HG03135 (cell line): Measurements from ENCODE around the gene VAPA.
"Not testable (repeated sequence)": the region's sequence is repeated elsewhere in the genome, so short reads cannot be mapped to it uniquely, and the experiment has no call there.

ENCODE experiments used
- ATAC-seq: cut with Tn5 transposase; IDR thresholded peaks from one replicate; pipeline ENCODE4 v1.9.1; 2021; ENCODE audit warnings: mild to moderate bottlenecking, moderate library complexity; ENCODE audit not compliant: unreplicated experiment

VAPA gene

GRCh38 chr18:9912285-9912684, 1.5 kb upstream of the VAPA start:
- ATAC-seq, result not testable (repeated sequence)

GRCh38 chr18:9913151-9913525, 678 bp upstream of the VAPA start:
- no peak for ATAC-seq

DNA sequence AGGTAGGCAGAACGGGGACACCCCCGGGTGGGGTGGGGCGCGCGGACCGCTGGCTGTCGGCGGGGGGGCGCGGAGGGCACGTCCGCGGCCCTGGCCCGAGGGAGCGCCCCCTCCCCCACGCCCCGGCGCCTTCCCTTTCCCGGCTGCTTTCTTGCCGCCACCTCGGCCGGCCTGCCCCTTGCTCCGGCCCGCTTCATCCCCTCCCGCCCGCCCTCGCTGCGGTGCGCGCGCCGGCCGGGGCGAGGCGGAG, 443 bp downstream of the VAPA start:
- peak; percentile 28 for ATAC-seq

DNA sequence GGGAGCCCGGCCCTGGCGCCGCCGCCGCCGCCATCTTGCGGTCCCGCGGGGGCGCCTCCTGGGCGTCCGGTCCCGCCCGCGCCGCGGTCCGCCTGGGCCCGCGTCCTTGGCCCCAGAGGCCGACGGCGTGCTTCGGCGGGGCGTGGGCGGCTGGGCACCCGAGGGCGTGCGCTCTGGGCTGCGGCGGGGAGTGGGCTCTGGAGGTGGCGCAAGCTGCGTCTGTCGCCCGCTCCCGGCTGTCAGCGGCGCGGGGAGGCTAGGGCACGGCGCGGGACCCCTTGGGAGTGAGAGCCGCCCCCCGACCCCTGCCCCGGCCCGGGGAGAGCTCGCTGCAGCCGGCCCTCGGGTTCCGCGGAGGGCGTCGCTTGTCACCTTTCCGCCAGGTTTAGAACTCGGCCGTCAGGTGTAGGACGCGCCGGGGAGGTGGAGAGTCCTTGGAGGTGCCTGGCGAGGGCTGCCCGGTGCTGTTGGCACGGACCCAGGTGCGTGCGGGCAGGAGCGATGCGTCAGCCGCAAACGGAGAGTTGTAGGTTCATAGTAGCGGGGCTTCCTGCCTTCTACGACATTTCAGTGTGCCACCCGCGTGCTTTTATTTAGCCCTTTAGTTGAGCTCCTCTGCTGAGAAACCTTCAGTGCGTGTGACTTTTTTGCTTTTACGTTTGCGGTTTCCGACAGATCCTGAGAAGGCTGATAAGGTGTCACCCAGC, 921 bp downstream of the VAPA start:
- peak; percentile 27 for ATAC-seq

- ATAC-seq, result no peak
Observed at GRCh38 chr18:9915291-9916076, 1.7 kb downstream of the VAPA start.

GRCh38 chr18:9916077-9916639, 2.3 kb downstream of the VAPA start:
- ATAC-seq, result no peak

DNA sequence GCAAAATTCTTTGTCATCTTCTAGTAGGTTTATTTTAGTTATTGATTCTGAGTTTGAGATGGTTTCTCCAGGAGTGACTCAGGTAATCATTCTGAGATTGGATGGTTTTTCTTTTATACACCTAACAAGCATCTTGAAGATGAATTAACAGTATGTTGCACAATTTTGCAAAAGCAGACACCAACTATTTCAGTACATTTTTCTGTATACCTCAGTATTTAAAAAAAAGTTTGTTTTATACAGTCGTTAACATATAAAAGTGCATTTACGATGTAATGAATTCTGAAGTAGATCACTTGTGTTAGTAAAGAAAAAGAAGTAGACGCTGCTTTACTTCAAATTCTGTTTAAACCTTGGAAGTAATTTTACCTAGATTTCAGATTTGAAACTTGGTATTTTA, 3.0 kb downstream of the VAPA start:
- no peak for ATAC-seq

- ATAC-seq, result no peak
Observed at GRCh38 chr18:9918016-9918680, 4.3 kb downstream of the VAPA start.

- no peak for ATAC-seq
Observed at GRCh38 chr18:9919564-9920232, 5.9 kb downstream of the VAPA start.

DNA sequence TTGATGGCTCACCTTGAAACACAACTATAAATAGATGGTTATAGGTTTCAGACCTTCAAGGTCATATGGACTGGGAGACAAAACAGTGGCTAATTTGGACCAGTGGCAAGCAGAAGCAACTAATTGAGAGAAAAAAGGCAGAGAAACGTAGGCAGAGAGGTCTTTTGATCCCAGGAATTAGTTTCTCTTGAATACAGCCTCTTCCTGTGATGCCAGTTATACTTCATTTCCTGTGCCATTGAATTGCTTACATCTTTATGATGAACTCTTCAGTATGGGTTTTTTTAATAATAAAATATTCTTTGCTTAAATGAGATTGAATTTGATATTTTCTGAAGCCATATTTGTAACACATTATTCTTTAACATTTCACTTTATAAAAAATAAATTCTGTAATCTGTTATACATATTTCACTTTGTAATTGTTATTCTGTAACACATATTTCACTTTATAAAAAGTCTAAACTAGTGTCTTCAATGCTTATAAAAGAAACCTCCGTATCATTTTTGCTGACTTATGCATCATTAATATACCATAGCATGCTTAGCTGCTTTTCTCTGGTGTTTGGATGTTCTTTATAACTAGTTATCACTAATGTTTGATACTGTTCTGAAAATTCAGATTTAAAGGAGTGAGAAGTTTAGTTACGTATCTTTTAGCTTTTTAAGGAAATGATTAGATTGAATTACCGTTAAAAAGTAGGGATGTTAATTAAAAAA, 8.9 kb downstream of the VAPA start:
- ATAC-seq, result no peak

- no peak for ATAC-seq
Observed at GRCh38 chr18:9924371-9924943, 10.6 kb downstream of the VAPA start.

DNA sequence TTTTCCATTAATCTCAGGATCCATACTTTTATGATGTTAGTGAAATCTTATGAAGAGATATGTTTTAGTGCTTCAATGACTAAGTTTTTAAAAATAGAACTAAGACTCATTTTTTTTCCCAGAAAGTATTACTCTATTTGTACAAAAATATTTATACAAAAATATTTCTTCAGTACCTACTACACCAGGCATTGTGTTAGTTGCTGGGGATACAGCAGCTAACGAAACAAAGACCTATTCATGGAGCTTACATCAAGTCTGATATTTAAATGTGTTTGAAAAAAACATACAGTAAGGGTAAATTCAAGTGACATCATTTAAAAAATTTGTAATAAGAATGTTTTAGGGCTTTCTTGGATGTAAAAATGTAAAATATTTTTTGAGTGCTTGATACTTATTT, 11.6 kb downstream of the VAPA start:
- no peak for ATAC-seq

DNA sequence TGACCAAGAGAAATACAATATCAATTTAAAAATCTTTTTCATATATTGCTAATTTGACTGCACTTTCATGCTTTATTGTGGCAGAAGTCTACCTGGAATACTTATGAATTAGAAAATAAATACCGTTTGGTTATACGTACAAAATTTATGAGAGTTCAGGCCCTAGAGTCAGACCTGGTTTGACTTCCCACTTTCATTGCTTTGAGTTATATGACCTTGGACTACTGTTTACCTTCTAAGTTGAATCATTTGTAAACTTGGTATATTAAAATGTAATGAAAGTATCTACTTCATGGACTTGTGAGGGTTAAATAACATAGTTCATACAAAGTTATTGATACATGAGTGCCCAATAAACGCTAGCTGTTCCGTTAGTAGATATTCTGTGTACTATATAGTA, 12.0 kb downstream of the VAPA start:
- ATAC-seq, result no peak

- no peak for ATAC-seq
Observed at GRCh38 chr18:9926223-9926894, 12.5 kb downstream of the VAPA start.

- ATAC-seq, result no peak
Observed at GRCh38 chr18:9926977-9927376, 13.2 kb downstream of the VAPA start.

DNA sequence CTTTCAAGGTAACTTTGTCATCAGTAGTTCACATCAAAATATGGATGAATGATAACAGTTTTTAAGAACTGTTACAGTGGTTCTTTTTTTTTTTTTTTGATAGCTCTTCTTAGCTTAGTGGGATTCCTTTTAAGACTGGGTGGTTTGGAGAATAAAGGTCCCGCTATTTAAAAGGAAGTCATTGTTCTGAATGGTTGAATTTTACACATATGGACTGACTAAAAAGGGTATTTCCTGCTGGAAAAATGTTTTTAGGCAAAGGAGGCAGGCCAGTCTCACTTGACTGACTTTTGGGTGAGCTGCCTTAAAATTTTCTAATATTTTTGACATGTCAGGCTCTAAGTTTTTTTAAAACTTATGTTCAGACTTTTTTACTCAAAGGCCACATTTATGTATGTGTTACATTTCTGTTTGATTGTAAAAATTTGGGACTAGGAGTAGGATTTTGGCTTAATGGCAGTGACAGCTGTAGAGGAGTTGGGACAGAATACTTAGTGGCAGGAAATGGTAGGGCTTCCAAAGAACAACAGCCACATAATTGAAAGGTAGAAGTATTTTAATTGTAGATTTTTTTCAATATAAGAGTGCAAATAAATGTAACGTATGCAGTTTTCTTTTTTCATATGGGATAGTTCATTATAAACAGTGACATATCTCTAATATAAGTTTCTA, 13.7 kb downstream of the VAPA start:
- no peak for ATAC-seq

GRCh38 chr18:9928646-9929259, 14.9 kb downstream of the VAPA start:
- ATAC-seq, result no peak

GRCh38 chr18:9930299-9930884, 16.6 kb downstream of the VAPA start:
- no peak for ATAC-seq

GRCh38 chr18:9931146-9931545, 17.3 kb downstream of the VAPA start:
- no peak for ATAC-seq
